ENCODE results near the gene CREG2.

CREG2 gene

GRCh38 chr2:101362777-101363176, 24.5 kb downstream of the CREG2 start:
- no peak for TF ChIP-seq REST (IDR thresholded peaks at IDR 0.05; ENCODE audit: insufficient replicate concordance, low read depth)
- no peak for TF ChIP-seq CTCF (IDR thresholded peaks at IDR 0.05; ENCODE audit: insufficient read depth, low read length)
- no peak for TF ChIP-seq POLR2AphosphoS5 (IDR thresholded peaks at IDR 0.05; ENCODE audit: low read depth)
- TF ChIP-seq GABPA (IDR thresholded peaks at IDR 0.05; ENCODE audit: low read depth), result no peak
- DNase-seq (ENCODE audit: low read depth in 1 of 2, low spot score in 1 of 2), result no peak
- no peaks in the 10 kb centered on the region for H3K27me3 ChIP-seq (ENCODE audit: insufficient read depth, poor library complexity, severe bottlenecking)
- H3K4me3 ChIP-seq (replicated peaks; ENCODE audit: insufficient read depth, low read length), result no peak overlapping the region
- no peak overlapping the region for H3K27ac ChIP-seq (replicated peaks)

- Histone ChIP-seq H3K27me3 (ENCODE audit: insufficient read depth, poor library complexity, severe bottlenecking) (no peaks in the 10 kb centered on the region), H3K4me3 (replicated peaks; ENCODE audit: insufficient read depth, low read length) (no peak overlapping the region), H3K27ac (replicated peaks) (no peak overlapping the region)
- DNase-seq (ENCODE audit: low read depth in 1 of 2, low spot score in 1 of 2), result no peak
- TF ChIP-seq POLR2AphosphoS5 (IDR thresholded peaks at IDR 0.05; ENCODE audit: low read depth) (no peak), GABPA (IDR thresholded peaks at IDR 0.05; ENCODE audit: low read depth) (no peak), CTCF (IDR thresholded peaks at IDR 0.05; ENCODE audit: insufficient read depth, low read length) (no peak), REST (IDR thresholded peaks at IDR 0.05; ENCODE audit: insufficient replicate concordance, low read depth) (no peak), SPI1 (IDR thresholded peaks at IDR 0.05; ENCODE audit: borderline replicate concordance, low read depth) (no peak)
Observed at GRCh38 chr2:101362316-101362715, 25.0 kb downstream of the CREG2 start.

GRCh38 chr2:101361522-101361921, 25.8 kb downstream of the CREG2 start:
- Histone ChIP-seq H3K4me3 (replicated peaks; ENCODE audit: insufficient read depth, low read length) (no peak overlapping the region), H3K27me3 (ENCODE audit: insufficient read depth, poor library complexity, severe bottlenecking) (no peaks in the 10 kb centered on the region), H3K27ac (replicated peaks) (no peak overlapping the region)
- no peak for DNase-seq (ENCODE audit: low read depth in 1 of 2, low spot score in 1 of 2)
- TF ChIP-seq POLR2AphosphoS5 (IDR thresholded peaks at IDR 0.05; ENCODE audit: low read depth) (no peak), REST (IDR thresholded peaks at IDR 0.05; ENCODE audit: insufficient replicate concordance, low read depth) (no peak), SPI1 (IDR thresholded peaks at IDR 0.05; ENCODE audit: borderline replicate concordance, low read depth) (no peak), GABPA (IDR thresholded peaks at IDR 0.05; ENCODE audit: low read depth) (no peak), CTCF (IDR thresholded peaks at IDR 0.05; ENCODE audit: insufficient read depth, low read length) (no peak)

All from HL-60 (cell line).